Astrocyte (in vitro differentiated cells and primary cell): ENCODE results near the gene ALCAM.

ENCODE experiments used
- CTCF ChIP-seq: IDR thresholded peaks from 2 replicates; pipeline ENCODE4 v1.5.1; 2011; ENCODE audit warnings: low read depth, mild to moderate bottlenecking, inconsistent platforms, low read length, moderate library complexity; ENCODE audit not compliant: insufficient read depth
- EZH2 ChIP-seq: IDR thresholded peaks from 2 replicates; pipeline ENCODE4 v1.6.1; 2012; ENCODE audit warnings: mild to moderate bottlenecking, low read length, inconsistent platforms; ENCODE audit not compliant: insufficient read depth

GRCh38 chr3:105463620-105464019 lies 96.9 kb downstream of the ALCAM start:
- no peak for TF ChIP-seq CTCF
- no peak for TF ChIP-seq EZH2
